Vagina (tissue), 2 donors: Measurements from ENCODE around the gene SMARCA4. TPM values are rescaled to one million over a fixed set of nuclear protein-coding genes. Genes with fewer than 3 reads are reported as not detected.

ENCODE experiments used
- DNase-seq, 2 donors: peaks; one replicate each; pipeline ENCODE4 v3.0.0-alpha.2; 2017; ENCODE audit errors: extremely low spot score in 2 of 2
- H3K27ac ChIP-seq: fragments of 200-600 bp; sonication (generic); one replicate; pipeline ENCODE4 v1.5.1; 2019
- H3K27me3 ChIP-seq: fragments of 200-600 bp; sonication (generic); one replicate; pipeline ENCODE4 v1.5.1; 2019
- H3K36me3 ChIP-seq, 2 donors: fragments of 200-600 bp; sonication (generic); one replicate each; pipeline ENCODE4 v1.5.1; 2017 to 2019
- H3K4me1 ChIP-seq: fragments of 200-600 bp; sonication (generic); one replicate; pipeline ENCODE4 v1.5.1; 2019
- H3K4me3 ChIP-seq, 2 donors: fragments of 200-600 bp; sonication (generic); 1 replicate in 1 of 2; 2 replicates in 1 of 2; pipeline ENCODE4 v1.5.1; 2016 to 2019
- H3K9me3 ChIP-seq: fragments of 200-600 bp; sonication (generic); one replicate; pipeline ENCODE4 v1.5.1; 2019
- CTCF ChIP-seq, 3 experiments: fragments of 450-650 bp in 2 of 3; fragments of 200-600 bp in 1 of 3; sonication (generic) in 1 of 3; IDR thresholded peaks; one replicate each; pipeline ENCODE4 v1.5.1; 2017 to 2019; ENCODE audit warnings: antibody characterized with exemption in 3 of 3, mild to moderate bottlenecking in 2 of 3, moderate library complexity in 2 of 3
- POLR2A ChIP-seq, 2 donors: fragments of 450-650 bp; IDR thresholded peaks; one replicate each; pipeline ENCODE4 v1.6.1; 2017; ENCODE audit warnings: antibody characterized with exemption in 2 of 2, mild to moderate bottlenecking in 2 of 2, moderate library complexity in 2 of 2
- POLR2AphosphoS5 ChIP-seq, 2 donors: sonication (generic); formaldehyde crosslinking; IDR thresholded peaks; one replicate each; pipeline ENCODE4 v1.9.0; 2017; ENCODE audit warnings: antibody characterized with exemption in 2 of 2, mild to moderate bottlenecking in 2 of 2, low read depth in 1 of 2; ENCODE audit not compliant: insufficient read depth in 1 of 2
- intact Hi-C: fragments of 100-400 bp; cut with DNase I; formaldehyde crosslinking; loops from one replicate; pipeline ENCODE4 v1.15.1; 2023
- total RNA-seq: library from RNA; depleted of rRNA; stranded (reverse); fragments of >200 nt; gene quantifications from one replicate; pipeline ENCODE4 v1.2.3, GENCODE V29; 2016

The SMARCA4 gene
- total RNA-seq, 1 donor from 2014 or later = 90.4 TPM

DNA sequence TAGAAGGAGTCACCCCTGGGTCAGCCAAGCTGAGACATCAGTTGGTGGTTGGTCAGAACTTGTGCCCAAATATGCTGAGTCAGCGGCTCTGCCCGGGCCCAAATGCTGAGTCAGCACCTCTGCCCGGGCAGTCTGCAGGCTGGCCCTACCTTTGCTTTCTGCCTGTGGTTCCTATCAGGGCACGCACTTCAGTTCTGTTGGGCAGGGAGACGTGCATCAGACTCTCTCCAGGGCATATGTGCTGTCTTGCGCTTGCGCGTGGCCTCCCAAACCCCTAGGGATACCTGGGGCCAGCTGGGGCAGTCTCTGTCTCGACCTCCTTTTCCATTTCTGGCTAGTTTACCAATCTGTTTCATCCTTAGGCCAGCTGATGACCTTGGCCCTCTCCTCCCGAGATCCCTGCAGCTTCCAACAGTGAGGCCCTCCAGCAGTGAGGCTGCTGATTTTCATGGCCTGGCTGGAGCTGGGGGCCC, 104.0 kb downstream of the SMARCA4 start:
- DNase-seq = no peak
- TF ChIP-seq CTCF (IDR thresholded peaks at IDR 0.05) (no peak), POLR2A (IDR thresholded peaks at IDR 0.05) (no peak), POLR2AphosphoS5 (IDR thresholded peaks at IDR 0.05; ENCODE audit: insufficient read depth in 1 of 2, low read depth in 1 of 2) (no peak)

GRCh38 chr19:11066326-11066725, 105.5 kb downstream of the SMARCA4 start:
- Histone ChIP-seq H3K36me3 (peaks cover 0 to 24% of the 10 kb centered on the region in 2 donors), H3K4me1 (no peaks in the 10 kb centered on the region), H3K4me3 (no peak overlapping the region), H3K27ac (no peak overlapping the region), H3K9me3 (no peaks in the 10 kb centered on the region), H3K27me3 (no peaks in the 10 kb centered on the region)
- TF ChIP-seq CTCF (IDR thresholded peaks at IDR 0.05) (no peak), POLR2AphosphoS5 (IDR thresholded peaks at IDR 0.05; ENCODE audit: insufficient read depth in 1 of 2, low read depth in 1 of 2) (no peak), POLR2A (IDR thresholded peaks at IDR 0.05) (no peak)
- intact Hi-C loops = no loop called here
- no peak for DNase-seq

More for the DNA sequence above, 104.0 kb downstream of the SMARCA4 start:
- no peaks in the 10 kb centered on the region for H3K9me3 ChIP-seq
- peaks cover 0 to 34% of the 10 kb centered on the region in 2 donors for H3K36me3 ChIP-seq
- no peaks in the 10 kb centered on the region for H3K27me3 ChIP-seq
- H3K4me1 ChIP-seq = no peaks in the 10 kb centered on the region
- H3K4me3 ChIP-seq = no peak overlapping the region
- intact Hi-C loops = no loop called here
- no peak overlapping the region for H3K27ac ChIP-seq

GRCh38 chr19:11067356-11068113, 106.7 kb downstream of the SMARCA4 start:
- no peak overlapping the region for H3K27ac ChIP-seq
- no peaks in the 10 kb centered on the region for H3K27me3 ChIP-seq
- H3K36me3 ChIP-seq = peaks cover 0 to 17% of the 10 kb centered on the region in 2 donors
- intact Hi-C loops = no loop called here
- H3K4me3 ChIP-seq = no peak overlapping the region
- no peaks in the 10 kb centered on the region for H3K4me1 ChIP-seq
- no peak for DNase-seq
- no peaks in the 10 kb centered on the region for H3K9me3 ChIP-seq
- no peak for TF ChIP-seq POLR2AphosphoS5 (IDR thresholded peaks at IDR 0.05; ENCODE audit: insufficient read depth in 1 of 2, low read depth in 1 of 2)
- no peak for TF ChIP-seq POLR2A (IDR thresholded peaks at IDR 0.05)
- no peak for TF ChIP-seq CTCF (IDR thresholded peaks at IDR 0.05)

DNA sequence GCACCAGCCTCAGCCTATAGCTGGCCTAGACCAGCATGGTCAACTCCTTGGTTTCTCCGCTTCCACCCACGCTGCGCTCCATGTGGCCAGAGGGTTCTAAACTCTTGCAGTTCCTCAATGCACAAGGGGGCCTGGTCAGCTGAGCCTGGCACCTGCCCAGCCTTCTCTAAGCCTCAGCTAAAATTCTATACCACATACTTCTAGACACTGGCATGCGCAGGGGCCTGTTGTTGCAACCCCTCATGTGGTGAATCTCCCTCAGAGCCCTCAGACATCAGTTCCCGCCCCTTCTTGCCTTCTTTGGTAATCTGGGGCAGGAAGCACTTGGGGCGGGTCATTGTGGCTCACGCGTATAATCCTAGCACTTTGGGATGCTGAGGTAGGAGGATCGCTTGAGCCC, 108.7 kb downstream of the SMARCA4 start:
- intact Hi-C loops = no loop called here
- no peak for DNase-seq

More for the DNA sequence above, 108.7 kb downstream of the SMARCA4 start:
- Histone ChIP-seq H3K9me3 (no peaks in the 10 kb centered on the region), H3K4me3 (no peak overlapping the region), H3K27ac (no peak overlapping the region), H3K27me3 (no peaks in the 10 kb centered on the region), H3K4me1 (peaks cover 5% of the 10 kb centered on the region), H3K36me3 (peaks cover 0 to 9% of the 10 kb centered on the region in 2 donors)
- no peak for TF ChIP-seq CTCF (IDR thresholded peaks at IDR 0.05)
- TF ChIP-seq POLR2AphosphoS5 (IDR thresholded peaks at IDR 0.05; ENCODE audit: insufficient read depth in 1 of 2, low read depth in 1 of 2) = no peak
- TF ChIP-seq POLR2A (IDR thresholded peaks at IDR 0.05) = no peak
